DND-41 (cell line): Measurements from ENCODE around the gene SELENOI.

Experiments
- ATAC-seq: fragments of 200-7000 bp; cut with Tn5 transposase; 3 replicates; pipeline ENCODE4 v1.9.1; 2021; ENCODE audit warnings: low read depth; ENCODE audit not compliant: insufficient read depth
- DNase-seq: peaks from one replicate; pipeline ENCODE4 v3.0.0-alpha.2; 2020
- H2AFZ ChIP-seq: 2 replicates; pipeline ENCODE4 v1.6.0; 2012; ENCODE audit warnings: low read depth, low read length
- H3K27ac ChIP-seq: 2 replicates; pipeline ENCODE4 v1.5.1; 2012; ENCODE audit warnings: low read length, inconsistent platforms
- H3K27me3 ChIP-seq: fragments of 200-600 bp; sonication (generic); 2 replicates; pipeline ENCODE4 v1.6.0; 2012; ENCODE audit warnings: low read length, mild to moderate bottlenecking, inconsistent platforms; ENCODE audit not compliant: insufficient read depth, poor library complexity
- H3K36me3 ChIP-seq: 2 replicates; pipeline ENCODE4 v1.5.1; 2012; ENCODE audit warnings: low read length, inconsistent platforms; ENCODE audit not compliant: insufficient read depth
- H3K4me1 ChIP-seq: 2 replicates; pipeline ENCODE4 v1.5.1; 2012; ENCODE audit warnings: mild to moderate bottlenecking, low read length; ENCODE audit not compliant: insufficient read depth
- H3K4me2 ChIP-seq: 2 replicates; pipeline ENCODE4 v1.6.0; 2012; ENCODE audit warnings: mild to moderate bottlenecking, moderate library complexity, low read length, inconsistent platforms; ENCODE audit not compliant: insufficient read depth
- H3K4me3 ChIP-seq, 2 experiments: fragments of 200-600 bp in 1 of 2; shearing (Covaris generic) in 1 of 2; 2 replicates each; pipeline ENCODE4 v1.5.1; 2012 to 2016; ENCODE audit warnings: inconsistent platforms in 2 of 2, low read length in 2 of 2, mild to moderate bottlenecking in 2 of 2, low read depth in 1 of 2, moderate library complexity in 1 of 2
- H3K79me2 ChIP-seq: 2 replicates; pipeline ENCODE4 v1.6.0; 2012; ENCODE audit warnings: low read length, inconsistent platforms; ENCODE audit not compliant: insufficient read depth
- H3K9ac ChIP-seq: 2 replicates; pipeline ENCODE4 v1.6.0; 2012; ENCODE audit warnings: low read depth, mild to moderate bottlenecking, inconsistent platforms, low read length, moderate library complexity
- H3K9me3 ChIP-seq: 2 replicates; pipeline ENCODE4 v1.5.1; 2012; ENCODE audit warnings: low read length, moderate library complexity, mild to moderate bottlenecking, inconsistent platforms; ENCODE audit not compliant: insufficient read depth, severe bottlenecking
- H4K20me1 ChIP-seq: 2 replicates; pipeline ENCODE4 v1.6.0; 2012; ENCODE audit warnings: low read length; ENCODE audit not compliant: insufficient read depth
- CTCF ChIP-seq: IDR thresholded peaks from 2 replicates; pipeline ENCODE4 v1.5.1; 2012; ENCODE audit warnings: borderline replicate concordance, low read length, moderate library complexity, mild to moderate bottlenecking; ENCODE audit not compliant: poor library complexity, severe bottlenecking; ENCODE audit errors: extremely low read depth
- EZH2 ChIP-seq: IDR thresholded peaks from 3 replicates; pipeline ENCODE4 v1.6.1; 2012; ENCODE audit warnings: borderline replicate concordance, low read depth, mild to moderate bottlenecking, moderate library complexity, low read length, inconsistent platforms; ENCODE audit not compliant: severe bottlenecking

Gene SELENOI

GRCh38 chr2:26422947-26423629 is 77.1 kb downstream of the SELENOI start:
- Histone ChIP-seq H3K79me2 (no peaks in the 10 kb centered on the region), H3K27ac (no peak overlapping the region), H3K4me1 (no peaks in the 10 kb centered on the region), H2AFZ (no peak overlapping the region), H3K36me3 (no peaks in the 10 kb centered on the region), H4K20me1 (no peaks in the 10 kb centered on the region), H3K9me3 (no peaks in the 10 kb centered on the region), H3K4me2 (no peak overlapping the region), H3K9ac (no peak overlapping the region), H3K4me3 (no peak overlapping the region), H3K27me3 (peaks cover 11% of the 10 kb centered on the region)
- ATAC-seq (no peak), DNase-seq (no peak)
- TF ChIP-seq CTCF (no peak), EZH2 (no peak)

DNA sequence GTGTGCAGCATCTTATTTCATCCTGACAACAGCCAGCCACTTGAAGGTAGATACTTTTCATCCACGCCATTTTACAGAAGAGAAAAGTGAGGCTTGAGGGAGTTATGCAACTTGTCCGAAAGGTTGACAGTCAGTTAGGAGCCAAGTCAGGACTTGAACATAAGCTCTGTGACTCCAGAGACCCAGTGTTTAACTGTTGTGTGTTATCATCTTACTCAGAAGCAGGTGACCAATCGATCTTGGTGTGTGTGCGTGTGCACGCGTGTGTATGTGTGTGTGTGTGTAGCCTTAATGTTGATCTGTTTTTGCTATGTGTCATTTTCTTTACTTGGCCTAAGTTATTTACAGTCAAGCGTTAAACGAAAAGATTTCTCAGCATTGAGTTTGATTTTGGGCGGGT is 77.8 kb downstream of the SELENOI start:
- Histone ChIP-seq H3K9me3 (no peaks in the 10 kb centered on the region), H3K9ac (no peak overlapping the region), H3K79me2 (no peaks in the 10 kb centered on the region), H3K27me3 (peaks cover 11% of the 10 kb centered on the region), H3K4me2 (no peak overlapping the region), H3K4me3 (no peak overlapping the region), H4K20me1 (no peaks in the 10 kb centered on the region), H3K4me1 (no peaks in the 10 kb centered on the region), H3K27ac (no peak overlapping the region), H2AFZ (no peak overlapping the region), H3K36me3 (no peaks in the 10 kb centered on the region)
- TF ChIP-seq EZH2 = no peak
- no peak for TF ChIP-seq CTCF
- no peak for ATAC-seq
- no peak for DNase-seq

DNA sequence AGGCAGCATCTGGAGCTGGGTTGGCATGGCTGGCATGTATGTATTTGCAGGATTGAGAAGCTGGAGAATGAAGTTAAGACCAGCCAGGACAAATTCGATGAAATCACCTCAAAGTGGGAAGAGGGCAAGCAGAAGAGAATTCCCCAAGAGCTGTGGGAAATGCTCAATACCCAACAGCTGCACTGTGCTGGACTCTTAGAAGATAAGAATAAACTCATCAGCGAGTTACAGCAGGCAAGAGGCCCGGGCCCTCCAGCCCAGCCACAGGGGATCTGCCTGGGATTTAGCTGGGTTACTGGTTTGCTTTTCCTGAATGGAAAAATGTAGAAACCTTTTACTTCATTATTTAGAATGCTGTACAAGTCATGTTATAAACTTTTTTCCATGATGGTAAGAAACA is 78.3 kb downstream of the SELENOI start:
- Histone ChIP-seq H4K20me1 (no peaks in the 10 kb centered on the region), H2AFZ (no peak overlapping the region), H3K4me2 (no peak overlapping the region), H3K27me3 (peaks cover 11% of the 10 kb centered on the region), H3K79me2 (no peaks in the 10 kb centered on the region), H3K9me3 (no peaks in the 10 kb centered on the region), H3K36me3 (no peaks in the 10 kb centered on the region), H3K27ac (no peak overlapping the region), H3K4me3 (no peak overlapping the region), H3K4me1 (no peaks in the 10 kb centered on the region), H3K9ac (no peak overlapping the region)
- TF ChIP-seq CTCF = no peak
- TF ChIP-seq EZH2 = no peak
- no peak for DNase-seq
- ATAC-seq = no peak
